Activated CD4-positive, alpha-beta T cell treated with anti-CD3 and anti-CD28 coated beads for 24 hours (primary cell): ENCODE results near the gene RTBDN.

ENCODE experiments used
- DNase-seq, 2 donors: peaks; one replicate each; pipeline ENCODE4 v3.0.0-alpha.2; 2020; ENCODE audit warnings: low read depth in 2 of 2

Gene RTBDN

DNA sequence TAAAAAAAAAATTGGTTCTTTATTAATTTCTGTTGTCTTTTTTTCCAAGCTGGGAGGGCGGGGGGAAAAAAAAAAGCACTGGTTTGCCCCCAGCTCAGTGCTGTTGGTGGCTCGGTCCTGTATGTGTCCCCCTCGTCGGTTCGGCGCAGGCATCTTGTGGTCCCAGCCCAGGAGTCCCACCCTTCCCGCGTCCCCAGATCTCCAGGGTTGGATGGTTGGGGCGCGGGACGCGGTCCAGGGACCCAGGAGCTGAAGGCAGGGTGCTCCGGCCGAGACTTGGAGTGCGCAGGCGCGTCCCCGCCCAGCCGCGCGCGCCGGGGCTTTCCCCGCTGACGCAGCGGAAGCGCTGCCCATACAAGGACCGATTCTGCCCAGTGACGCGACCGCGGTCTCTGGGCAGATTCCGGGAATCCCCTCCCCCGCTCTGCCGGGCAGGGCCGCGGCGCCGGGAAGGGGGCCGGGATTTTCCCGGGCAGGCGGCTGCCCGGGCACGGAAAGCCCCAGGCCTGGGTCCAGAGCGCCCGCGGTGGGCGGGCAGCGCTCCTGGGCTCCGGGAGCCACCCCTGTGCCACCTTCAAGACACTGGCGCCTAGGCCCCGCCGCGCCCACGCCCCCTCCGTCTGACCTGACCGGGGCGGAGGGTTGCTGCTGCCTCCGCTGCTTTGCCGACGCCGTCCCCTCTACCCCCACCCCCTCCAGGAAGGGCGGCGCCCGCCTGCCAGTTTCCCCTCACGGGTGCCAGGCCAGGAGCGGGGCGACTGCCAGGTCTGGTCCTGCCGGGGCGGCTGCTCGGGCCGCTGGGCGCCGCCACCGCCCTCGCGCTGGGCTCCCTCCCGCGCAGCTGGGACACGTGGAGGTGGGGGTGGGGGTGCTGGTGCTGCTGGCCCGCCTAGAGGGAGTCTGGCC lies 40.8 kb downstream of the RTBDN start:
- DNase-seq = peak; percentile 86 to 87

DNA sequence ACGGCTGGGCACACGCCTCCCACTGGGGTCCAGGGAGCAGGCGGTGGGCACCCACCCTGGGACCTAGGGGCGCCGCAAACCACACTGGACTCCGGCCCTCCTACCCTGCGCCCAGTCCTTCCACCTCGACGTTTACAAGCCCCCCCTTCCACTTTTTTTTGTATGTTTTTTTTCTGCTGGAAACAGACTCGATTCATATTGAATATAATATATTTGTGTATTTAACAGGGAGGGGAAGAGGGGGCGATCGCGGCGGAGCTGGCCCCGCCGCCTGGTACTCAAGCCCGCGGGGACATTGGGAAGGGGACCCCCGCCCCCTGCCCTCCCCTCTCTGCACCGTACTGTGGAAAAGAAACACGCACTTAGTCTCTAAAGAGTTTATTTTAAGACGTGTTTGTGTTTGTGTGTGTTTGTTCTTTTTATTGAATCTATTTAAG lies 41.5 kb downstream of the RTBDN start:
- no peak for DNase-seq

- DNase-seq = peak in 1 of 2 donors; percentile 53
Observed at GRCh38 chr19:12792051-12792852, 42.1 kb downstream of the RTBDN start.

DNA sequence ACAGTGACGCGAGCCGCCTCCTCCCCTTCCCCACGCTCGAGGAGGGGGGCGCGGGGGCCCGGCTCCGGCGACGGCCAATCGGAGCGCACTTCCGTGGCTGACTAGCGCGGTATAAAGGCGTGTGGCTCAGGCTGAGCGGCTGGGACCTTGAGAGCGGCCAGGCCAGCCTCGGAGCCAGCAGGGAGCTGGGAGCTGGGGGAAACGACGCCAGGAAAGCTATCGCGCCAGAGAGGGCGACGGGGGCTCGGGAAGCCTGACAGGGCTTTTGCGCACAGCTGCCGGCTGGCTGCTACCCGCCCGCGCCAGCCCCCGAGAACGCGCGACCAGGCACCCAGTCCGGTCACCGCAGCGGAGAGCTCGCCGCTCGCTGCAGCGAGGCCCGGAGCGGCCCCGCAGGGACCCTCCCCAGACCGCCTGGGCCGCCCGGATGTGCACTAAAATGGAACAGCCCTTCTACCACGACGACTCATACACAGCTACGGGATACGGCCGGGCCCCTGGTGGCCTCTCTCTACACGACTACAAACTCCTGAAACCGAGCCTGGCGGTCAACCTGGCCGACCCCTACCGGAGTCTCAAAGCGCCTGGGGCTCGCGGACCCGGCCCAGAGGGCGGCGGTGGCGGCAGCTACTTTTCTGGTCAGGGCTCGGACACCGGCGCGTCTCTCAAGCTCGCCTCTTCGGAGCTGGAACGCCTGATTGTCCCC lies 42.9 kb downstream of the RTBDN start, which contains the start of gene JUNB:
JUNB (plus strand) TSS at position 142 of the 706 bp plus-strand sequence; CDS start at position 428, 286 bp downstream.
- DNase-seq = peak; percentile 95 to 96

- DNase-seq = no peak
Observed at GRCh38 chr19:12790628-12791344, 43.6 kb downstream of the RTBDN start.

- DNase-seq = peak; percentile 83 to 95
Observed at GRCh38 chr19:12789904-12790619, 44.3 kb downstream of the RTBDN start.

DNA sequence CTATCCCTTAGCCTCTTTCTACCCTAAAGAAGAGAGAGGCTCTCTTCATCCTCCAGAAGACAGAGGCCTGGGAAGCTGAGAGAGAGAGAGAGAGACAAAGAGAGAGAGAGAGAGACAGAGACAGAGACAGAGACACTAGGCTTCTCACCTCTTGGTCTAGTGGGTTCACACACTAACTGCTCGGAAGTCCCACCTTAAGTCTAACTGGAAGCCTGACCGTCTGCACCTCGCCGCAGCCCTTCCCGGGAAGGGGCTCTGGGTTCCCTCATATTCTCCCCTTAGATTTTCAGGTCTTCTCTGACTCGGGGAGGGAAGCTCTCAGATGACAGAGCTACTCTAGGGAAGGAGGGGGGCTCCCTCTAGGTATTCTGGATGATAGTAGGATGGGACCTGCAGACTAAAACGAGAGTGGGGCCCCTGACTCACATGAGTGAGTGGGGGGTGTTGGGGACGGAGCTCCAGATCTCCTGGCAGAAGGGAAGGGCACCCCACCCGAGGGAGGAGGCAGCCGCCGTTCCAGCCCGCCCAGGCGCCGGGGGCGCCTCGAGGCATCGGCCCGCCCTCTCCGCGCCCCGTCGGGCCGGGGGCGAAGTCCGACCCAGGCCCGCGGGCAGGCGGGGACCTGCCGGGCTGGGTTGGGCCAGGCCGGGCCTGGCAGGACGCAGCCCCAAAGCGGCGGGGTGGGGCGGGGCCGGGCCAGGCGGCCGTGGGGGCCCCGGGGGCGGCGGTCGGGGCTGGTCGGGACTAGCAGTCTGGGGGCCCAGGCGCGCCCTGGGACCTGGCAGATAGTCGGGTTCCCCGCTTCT lies 45.1 kb downstream of the RTBDN start:
- no peak for DNase-seq

- no peak for DNase-seq
Observed at GRCh38 chr19:12788682-12789097, 45.7 kb downstream of the RTBDN start.

- no peak for DNase-seq
Observed at GRCh38 chr19:12788042-12788681, 46.2 kb downstream of the RTBDN start.

GRCh38 chr19:12787458-12787857 lies 46.9 kb downstream of the RTBDN start:
- DNase-seq = no peak

DNA sequence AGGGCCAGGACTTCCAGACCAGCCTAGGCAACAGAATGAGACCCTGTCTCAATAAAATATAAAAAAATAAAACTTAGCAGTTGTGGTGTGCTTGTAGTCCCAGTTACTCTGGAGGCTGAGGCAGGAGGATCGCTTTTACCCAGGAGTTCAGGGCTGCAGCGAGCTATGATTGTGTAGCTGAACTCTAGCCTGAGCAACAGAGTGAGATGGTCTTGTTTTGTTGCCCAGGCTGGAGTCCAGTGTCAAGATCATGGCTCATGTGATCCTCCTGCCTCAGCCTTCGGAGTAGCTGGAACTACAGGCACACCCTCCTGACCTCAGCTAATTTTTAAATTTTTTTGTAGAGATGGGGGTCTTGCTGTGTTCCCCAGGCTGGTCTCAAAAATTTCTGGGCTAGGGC lies 47.4 kb downstream of the RTBDN start:
- no peak for DNase-seq

GRCh38 chr19:12786141-12786870 lies 48.1 kb downstream of the RTBDN start:
- no peak for DNase-seq

DNA sequence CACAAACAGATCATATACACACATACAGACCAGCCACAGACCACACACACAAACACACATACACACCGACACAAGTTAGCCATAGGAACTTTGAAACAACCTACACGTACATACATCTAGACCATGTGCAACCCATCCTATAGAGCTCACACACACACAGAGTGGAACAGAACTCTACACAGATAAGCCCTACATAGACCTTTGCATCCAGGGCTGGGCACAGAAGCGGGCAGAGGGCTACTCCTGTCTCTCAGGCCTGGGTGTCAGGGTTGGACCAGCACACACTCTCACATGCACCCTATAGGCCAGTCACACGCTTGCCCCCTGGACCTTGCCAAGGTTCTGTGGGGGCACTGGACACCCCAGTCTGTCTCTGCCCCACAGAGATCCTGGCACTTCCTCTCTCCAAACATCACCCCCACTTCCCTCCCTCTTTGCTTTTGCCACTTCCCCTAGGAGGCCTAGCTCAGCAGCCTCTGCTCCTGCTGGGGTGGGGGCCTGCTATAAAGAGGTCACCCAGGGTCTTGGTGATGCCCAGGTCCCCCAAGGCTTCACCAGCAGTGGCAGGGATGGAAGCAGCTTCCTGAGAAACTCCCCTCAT lies 48.8 kb downstream of the RTBDN start:
- DNase-seq = no peak

- no peak for DNase-seq
Observed at GRCh38 chr19:12784871-12785430, 49.4 kb downstream of the RTBDN start.

GRCh38 chr19:12784394-12784870 lies 49.9 kb downstream of the RTBDN start:
- DNase-seq = no peak

GRCh38 chr19:12783849-12784393 lies 50.5 kb downstream of the RTBDN start:
- DNase-seq = no peak

DNA sequence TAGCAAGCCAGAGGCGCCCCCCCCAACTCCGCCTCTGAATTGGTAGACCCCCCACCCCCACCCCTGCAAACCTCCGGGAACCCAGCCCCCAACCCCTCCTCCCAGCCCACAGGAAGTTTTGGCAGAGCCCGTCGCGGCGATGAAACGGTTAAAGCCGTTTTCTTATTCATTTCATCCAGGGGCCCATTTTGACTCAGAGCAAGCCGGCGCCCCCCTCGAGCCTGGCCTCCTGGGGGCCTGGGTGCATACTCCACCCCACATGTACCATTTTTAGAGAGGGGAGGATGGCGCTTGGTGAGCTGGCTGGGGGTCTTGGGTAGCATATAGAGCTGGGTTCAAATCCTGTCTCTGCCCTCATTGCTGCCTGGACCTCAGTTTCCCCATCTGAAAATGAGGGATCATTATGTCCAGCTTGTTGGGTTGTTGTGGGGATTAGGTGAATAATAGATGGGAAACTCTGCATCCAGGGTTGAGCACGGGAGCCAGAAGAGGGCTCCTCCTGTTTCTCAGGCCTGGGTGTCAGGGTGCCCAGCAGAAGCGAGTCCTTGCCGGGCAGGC lies 51.0 kb downstream of the RTBDN start:
- DNase-seq = peak in 1 of 2 donors; percentile 59
